Kidney (tissue), 14 donors: ENCODE measurements around the gene AAK1. TPM values are rescaled to one million over a fixed set of nuclear protein-coding genes. Genes with fewer than 3 reads are reported as not detected.
A peak's percentile ranks its signal among the peaks of the same experiment; 100 is the strongest.

Experiments
- DNase-seq, 5 donors: peaks; one replicate each; pipeline ENCODE4 v3.0.0-alpha.2; 2013 to 2020
- FAIRE-seq: peaks from 2 replicates; lab custom pipeline; 2012; peaks lifted over from hg19 to GRCh38; lab: Jason Lieb, UNC
- H3K27ac ChIP-seq, 2 donors: one replicate each; pipeline ENCODE4 v1.7.0; 2013; ENCODE audit warnings: low read depth in 2 of 2, low read length in 2 of 2, inconsistent platforms in 1 of 2
- H3K27me3 ChIP-seq: one replicate; pipeline ENCODE4 v1.7.1; 2013; ENCODE audit warnings: low read length, inconsistent platforms; ENCODE audit not compliant: control insufficient read depth, insufficient read depth
- H3K36me3 ChIP-seq, 3 donors: one replicate each; pipeline versions ENCODE4 v1.7.0 to v1.7.1; 2013; ENCODE audit warnings: low read length in 3 of 3, control low read depth in 1 of 3, inconsistent platforms in 1 of 3; ENCODE audit not compliant: insufficient read depth in 3 of 3, control insufficient read depth in 2 of 3
- H3K4me1 ChIP-seq, 3 donors: one replicate each; pipeline versions ENCODE4 v1.7.0 to v1.7.1; 2013; ENCODE audit warnings: low read length in 3 of 3, inconsistent platforms in 1 of 3, low read depth in 1 of 3; ENCODE audit not compliant: control insufficient read depth in 2 of 3, insufficient read depth in 2 of 3
- H3K4me3 ChIP-seq, 3 donors: one replicate each; pipeline versions ENCODE4 v1.7.0 to v1.8.1; 2013; ENCODE audit warnings: low read length in 3 of 3, control low read depth in 1 of 3, inconsistent platforms in 1 of 3
- H3K9ac ChIP-seq, 3 donors: one replicate each; pipeline versions ENCODE4 v1.7.0 to v1.7.1; 2013; ENCODE audit warnings: low read length in 3 of 3, control low read depth in 1 of 3, inconsistent platforms in 1 of 3
- H3K9me3 ChIP-seq, 3 donors: one replicate each; pipeline versions ENCODE4 v1.7.0 to v1.7.1; 2013; ENCODE audit warnings: low read length in 3 of 3, control low read depth in 1 of 3, inconsistent platforms in 1 of 3; ENCODE audit not compliant: control insufficient read depth in 2 of 3, insufficient read depth in 1 of 3
- CTCF ChIP-seq: IDR thresholded peaks from 3 replicates; pipeline ENCODE4 v1.5.1; 2012; ENCODE audit warnings: mild to moderate bottlenecking, moderate library complexity, borderline replicate concordance; ENCODE audit not compliant: insufficient read depth; ENCODE audit errors: extremely low read depth
- intact Hi-C: fragments of 100-400 bp; cut with DNase I; formaldehyde crosslinking; loops from one replicate; pipeline ENCODE4 v1.11.1; 2022
- polyA plus RNA-seq: library from polyadenylated mRNA; stranded (reverse); fragments of 350-450 nt; fragmentation: Illumina TruSeq; extraction: RNeasy Lipid Tissue Mini Kit (QIAGEN cat#74804); gene quantifications from one replicate; pipeline ENCODE4 v1.2.3, GENCODE V29; 2014; ENCODE audit warnings: low read depth, low replicate concordance; ENCODE audit not compliant: insufficient read depth
- total RNA-seq: library from RNA; stranded (reverse); fragmentation: NEBNext Ultra II Directional; extraction: Animal tissue kit (Norgen Biotek cat#: 25700); gene quantifications from one replicate; pipeline ENCODE4 v1.2.1, GENCODE V29; 2021
- donor health status: control.
- donor health status: control.
- donor health status: control.
- donor health status: control.
- donor health status: control.
- donor health status: DM: yes; HTN: yes; CAD: no.
- donor health status: Normal renal cell carcinoma (clear cell type).

The AAK1 gene
- total and polyA plus RNA-seq, 2 donors from 2014 or later = 25.8 to 93.7 TPM

GRCh38 chr2:69465513-69466456, 177.8 kb downstream of the AAK1 start:
- Histone ChIP-seq H3K27ac (no peak overlapping the region), H3K27me3 (no peaks in the 10 kb centered on the region), H3K36me3 (peaks cover 0 to 9% (median 3%) of the 10 kb centered on the region in 3 donors), H3K9me3 (no peaks in the 10 kb centered on the region), H3K9ac (no peak overlapping the region), H3K4me1 (no peaks in the 10 kb centered on the region), H3K4me3 (no peak overlapping the region)
- intact Hi-C loops = no loop called here
- DNase-seq = peak in 4 of 5 donors; percentile 17 to 85 (median 48)
- FAIRE-seq = no peak
- TF ChIP-seq CTCF = no peak

GRCh38 chr2:69464575-69464974, 179.0 kb downstream of the AAK1 start:
- DNase-seq (peak in 1 of 5 donors; percentile 28), FAIRE-seq (no peak)
- H3K4me1 ChIP-seq = no peaks in the 10 kb centered on the region
- TF ChIP-seq CTCF = no peak
- H3K9me3 ChIP-seq = no peaks in the 10 kb centered on the region
- H3K27ac ChIP-seq = no peak overlapping the region
- H3K9ac ChIP-seq = no peak overlapping the region
- no peak overlapping the region for H3K4me3 ChIP-seq
- intact Hi-C loops = no loop called here
- H3K27me3 ChIP-seq = no peaks in the 10 kb centered on the region
- H3K36me3 ChIP-seq = peaks cover 0 to 9% (median 3%) of the 10 kb centered on the region in 3 donors

GRCh38 chr2:69462780-69463179, 180.8 kb downstream of the AAK1 start:
- no peak for FAIRE-seq
- no peaks in the 10 kb centered on the region for H3K9me3 ChIP-seq
- TF ChIP-seq CTCF = no peak
- peaks cover 0 to 9% (median 3%) of the 10 kb centered on the region in 3 donors for H3K36me3 ChIP-seq
- H3K4me1 ChIP-seq = no peaks in the 10 kb centered on the region
- no peaks in the 10 kb centered on the region for H3K27me3 ChIP-seq
- H3K27ac ChIP-seq = no peak overlapping the region
- intact Hi-C loops = no loop called here
- no peak overlapping the region for H3K9ac ChIP-seq
- no peak overlapping the region for H3K4me3 ChIP-seq
- no peak for DNase-seq
